ENCODE measurements around the gene ABAT.
A peak's percentile ranks its signal among the peaks of the same experiment; 100 is the strongest.

The ABAT gene

DNA sequence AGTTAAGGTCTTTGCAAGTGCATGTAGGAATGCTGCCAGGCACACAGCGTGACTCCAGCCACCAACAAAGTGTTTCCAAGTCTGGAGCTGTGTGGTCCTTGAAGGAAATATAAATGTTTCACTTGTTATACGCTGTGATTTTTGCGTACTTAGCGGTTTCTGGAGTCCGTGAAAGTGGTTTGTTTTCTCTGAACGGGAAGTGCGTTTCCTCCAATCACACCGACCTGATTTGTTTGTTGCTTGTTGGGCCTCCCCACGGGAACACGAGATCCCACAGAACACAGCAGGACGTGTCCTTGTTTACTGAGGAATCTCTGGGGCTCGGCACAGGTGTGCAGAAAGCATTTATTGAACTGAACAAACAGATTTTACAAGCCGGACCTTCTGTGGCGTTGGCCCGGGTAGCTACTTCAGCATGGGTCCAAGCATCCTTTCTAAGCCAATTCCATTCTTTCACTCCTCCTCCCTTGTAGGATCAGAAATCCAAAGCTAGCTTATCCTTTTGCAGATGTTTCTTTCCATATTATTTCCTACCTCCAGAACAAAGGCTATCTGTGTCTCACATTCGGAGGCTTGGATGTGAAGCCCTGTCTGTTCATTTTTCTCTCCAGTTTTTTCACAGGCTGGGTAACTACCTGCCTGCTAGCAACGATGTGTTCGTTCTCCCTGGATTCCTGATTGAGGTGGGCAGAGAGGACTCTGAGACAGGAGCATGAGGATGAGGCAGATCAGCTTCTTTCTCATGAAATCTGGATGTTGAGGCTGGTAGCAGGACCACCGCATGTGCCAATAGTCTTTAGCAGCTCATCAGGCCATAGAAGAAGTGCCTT is 44.6 kb downstream of the ABAT start:
- DNase-seq, result no peak

DNA sequence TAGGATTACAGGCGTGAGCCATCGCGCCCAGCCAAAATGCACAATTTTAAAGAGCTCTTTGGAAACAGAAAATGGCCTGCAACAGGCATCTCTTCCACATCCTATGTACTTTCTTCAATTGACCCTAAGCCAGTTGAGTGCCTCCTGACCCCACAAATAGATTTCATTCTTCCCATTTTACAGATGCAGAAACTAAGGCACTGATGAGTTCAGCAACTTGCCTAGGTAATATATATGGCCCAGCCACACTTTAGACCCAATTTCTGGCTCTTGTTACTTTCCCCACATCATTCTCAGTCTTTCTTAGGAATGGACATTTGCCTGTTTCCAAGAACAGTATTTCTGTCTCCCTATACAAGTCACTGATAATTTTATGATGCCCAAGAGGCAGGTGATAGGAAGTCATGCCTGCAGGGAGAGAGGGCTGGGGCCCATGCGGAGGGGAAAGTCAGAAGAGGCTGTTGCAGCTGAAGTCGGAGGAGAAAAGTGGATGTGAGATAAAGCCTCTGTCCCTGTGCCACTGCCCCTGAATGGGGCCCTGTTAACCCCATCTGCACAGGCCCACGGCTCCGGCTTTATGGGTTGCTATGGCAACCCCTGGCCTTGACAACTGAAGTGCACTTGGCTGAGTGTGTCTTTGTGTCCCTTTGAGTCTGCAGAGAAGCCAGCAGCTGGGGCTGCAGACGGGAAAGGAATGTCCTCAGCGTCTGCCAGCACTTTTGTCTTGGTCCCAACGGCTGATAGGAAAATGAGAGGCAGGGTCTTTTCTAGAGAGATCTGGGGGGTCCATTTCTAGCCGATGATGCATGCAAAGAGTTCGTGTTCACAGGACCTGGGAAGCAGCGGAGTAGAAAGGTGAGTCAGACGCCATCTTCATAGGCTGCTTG is 45.9 kb downstream of the ABAT start:
- DNase-seq, result no peak

DNA sequence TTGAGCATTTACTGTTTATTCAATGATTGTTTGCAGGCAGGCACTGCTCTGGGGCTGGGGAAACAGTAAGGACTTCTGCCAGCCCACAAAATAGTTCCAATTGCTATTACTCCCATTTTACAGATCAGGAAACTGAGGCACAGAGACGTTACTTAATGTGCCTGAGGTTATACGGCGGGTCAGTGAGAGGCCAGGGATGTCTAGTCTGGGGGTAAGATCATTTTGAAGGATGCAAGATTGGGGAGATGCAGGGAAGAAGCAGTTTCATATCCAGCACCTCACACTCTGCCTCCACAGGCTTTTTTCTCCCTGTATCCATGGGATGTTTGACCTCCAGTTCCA is 46.5 kb downstream of the ABAT start:
- no peak for DNase-seq

DNA sequence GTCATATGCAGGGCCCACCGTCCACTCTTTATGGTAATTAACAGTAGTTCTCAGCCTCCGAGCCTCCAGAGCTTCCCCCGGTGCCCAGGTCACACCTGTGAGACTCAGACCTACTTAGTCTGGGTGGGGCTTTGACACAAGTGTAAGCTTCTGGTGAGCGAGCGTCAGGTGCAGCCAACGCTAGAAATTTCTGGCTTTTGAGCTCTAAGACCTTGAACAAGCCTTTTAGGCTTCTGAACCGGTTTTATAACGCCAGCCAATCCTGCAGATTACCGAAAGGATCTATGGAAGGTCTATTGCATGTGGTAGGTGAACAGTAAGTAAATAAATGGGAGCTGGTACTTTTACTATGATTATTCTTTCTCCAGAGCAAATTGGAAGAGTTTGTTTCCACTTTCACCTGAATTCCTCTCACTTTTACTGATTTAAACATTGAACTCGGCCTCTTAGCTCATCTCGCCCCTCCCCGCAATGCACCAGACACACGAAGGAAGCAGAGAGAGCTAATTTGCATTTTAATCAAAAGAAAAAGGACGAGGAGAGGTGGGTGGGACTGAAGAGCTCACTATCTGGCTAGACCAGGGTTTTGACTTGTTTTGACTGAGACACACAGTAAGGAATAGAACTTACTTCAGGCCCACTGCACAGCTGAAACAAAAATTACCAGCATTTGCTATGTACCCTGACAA is 47.1 kb downstream of the ABAT start:
- no peak for DNase-seq

DNA sequence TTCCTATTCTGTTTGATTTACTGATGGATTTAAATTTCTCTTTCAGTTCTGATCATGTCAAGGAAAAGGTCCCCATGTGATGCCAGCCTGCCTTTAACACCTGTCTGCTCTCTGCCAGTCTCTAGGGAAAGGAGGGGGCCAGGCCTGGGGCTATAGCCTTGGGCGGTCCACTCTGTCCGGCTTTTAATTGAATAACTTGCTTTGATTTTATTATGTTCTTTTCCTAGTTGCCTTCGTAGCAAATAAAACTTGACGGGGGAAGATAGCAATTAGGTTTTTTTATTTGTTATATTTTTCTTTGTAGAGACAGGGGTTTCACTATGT is 47.6 kb downstream of the ABAT start:
- no peak for DNase-seq

DNA sequence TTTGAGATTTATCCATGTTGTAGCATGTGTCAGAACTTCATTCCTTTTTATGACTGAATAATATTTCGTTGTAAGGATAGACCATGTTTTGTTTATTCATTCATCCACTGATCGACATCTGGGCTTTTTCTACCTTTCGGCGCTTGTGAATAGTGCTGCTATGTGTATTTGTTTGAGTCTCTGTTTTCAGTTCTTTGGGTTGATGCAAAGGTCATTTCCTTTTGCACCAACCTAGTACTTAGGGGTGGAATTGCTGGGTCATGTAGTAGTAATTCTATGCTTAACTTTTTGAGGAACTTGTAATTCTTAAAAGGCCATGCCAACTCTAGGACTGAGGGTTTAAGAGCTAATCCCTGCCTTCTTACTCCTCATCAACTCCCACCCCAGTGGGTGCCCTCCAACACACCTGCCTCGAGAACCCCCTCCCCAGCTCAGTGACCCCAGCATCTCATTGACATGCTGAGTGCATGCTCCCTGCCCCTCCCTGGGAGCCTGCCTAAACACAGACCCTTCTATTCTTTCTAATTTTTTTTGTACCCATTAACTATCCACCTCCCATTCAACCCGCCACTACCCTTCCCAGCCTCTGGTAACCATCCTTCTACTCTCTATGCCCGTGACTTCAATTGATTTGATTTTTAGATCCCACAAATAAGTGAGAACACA is 51.2 kb downstream of the ABAT start:
- DNase-seq, result no peak

DNA sequence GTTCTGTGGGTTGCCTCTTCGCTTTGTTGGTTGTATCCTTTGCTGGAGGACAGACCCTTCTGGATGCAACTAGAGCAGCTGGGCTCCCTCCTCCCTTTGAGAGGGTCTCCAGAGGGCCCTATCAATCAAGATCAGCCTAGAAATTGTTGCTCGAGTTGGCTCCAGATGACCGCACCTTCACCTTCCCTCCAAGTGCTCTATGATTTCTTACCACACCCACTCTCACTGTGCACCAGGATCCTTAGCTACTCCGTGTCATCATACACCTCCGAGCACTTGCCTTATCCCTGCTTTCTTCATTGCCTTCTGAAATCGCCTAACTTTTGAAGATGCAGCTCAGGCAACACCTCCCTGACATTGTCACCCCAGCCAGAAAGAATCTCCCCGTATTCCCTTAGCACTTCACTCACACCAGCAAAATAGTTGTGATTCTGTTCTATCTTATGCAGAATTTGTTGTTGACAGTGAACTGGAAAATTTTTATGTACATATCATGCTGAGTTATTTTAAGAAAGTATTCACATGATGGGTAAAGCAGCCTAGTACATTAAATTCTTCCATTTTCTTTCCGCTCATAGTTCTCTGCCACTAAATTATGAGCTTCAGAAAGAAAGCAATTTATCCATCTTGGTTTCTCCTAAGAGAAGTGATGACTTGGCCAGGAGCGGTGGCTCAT is 52.9 kb downstream of the ABAT start:
- no peak for DNase-seq

DNA sequence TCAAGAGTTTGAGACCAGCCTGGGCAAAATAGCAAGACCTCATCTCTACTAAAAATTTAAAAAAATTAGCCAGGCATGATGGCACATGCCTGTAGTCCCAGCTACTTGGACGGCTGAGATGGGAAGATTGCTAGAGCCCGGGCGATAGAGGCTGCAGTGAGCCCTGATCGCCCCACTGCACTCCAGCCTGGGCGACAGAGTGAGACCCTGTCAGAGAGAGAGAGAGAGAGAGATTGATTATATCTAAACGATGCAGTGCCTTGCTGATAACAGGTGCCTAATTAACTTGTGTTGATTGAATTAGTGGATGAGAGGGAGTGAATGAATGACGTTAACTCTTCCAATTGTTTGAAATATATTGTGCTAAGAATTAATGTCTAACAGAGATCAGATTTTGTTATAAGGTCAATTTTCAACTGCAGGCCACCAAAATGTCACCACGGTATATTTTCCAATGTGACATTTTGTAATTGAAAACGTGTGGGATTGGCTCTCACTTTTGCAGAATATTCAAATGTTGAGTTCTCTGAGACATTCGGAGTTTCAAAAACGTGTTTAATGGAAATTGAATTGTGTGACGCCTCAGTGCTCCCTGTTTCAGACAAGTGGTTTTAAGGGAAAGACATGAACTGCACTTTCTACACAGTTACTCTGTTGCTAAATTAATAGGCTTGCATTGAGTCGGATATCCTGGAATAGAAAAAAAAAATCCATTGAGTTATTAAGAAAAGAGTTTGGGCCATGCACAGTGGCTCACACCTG is 53.6 kb downstream of the ABAT start:
- no peak for DNase-seq

DNA sequence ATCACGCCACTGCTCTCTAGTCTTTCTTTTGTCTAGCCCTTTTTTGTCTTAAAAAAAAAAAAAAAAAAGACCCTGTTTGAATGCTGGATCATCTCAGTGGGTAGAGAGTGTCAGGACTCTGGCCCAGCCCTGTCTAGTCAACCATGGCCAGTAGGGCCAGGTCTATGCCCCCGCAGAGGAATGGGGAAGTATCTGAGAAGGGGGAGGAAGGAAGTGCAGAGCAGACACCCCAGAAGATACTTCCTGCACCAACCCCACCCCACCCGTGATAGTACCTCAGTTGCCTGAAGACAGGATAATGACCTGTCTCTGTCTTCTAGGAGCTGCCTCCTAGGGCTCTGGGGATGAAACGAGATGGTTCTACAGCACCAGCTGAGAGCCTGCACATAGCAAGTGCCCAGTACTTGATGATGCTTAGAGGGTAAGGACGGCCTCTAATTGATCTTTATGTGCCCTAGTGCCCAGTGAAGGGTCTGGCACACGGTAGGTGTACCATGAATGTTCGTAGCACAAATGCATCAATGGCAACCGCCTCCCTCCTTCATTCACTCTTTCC is 55.4 kb downstream of the ABAT start:
- peak; percentile 6 to 44 for DNase-seq

DNA sequence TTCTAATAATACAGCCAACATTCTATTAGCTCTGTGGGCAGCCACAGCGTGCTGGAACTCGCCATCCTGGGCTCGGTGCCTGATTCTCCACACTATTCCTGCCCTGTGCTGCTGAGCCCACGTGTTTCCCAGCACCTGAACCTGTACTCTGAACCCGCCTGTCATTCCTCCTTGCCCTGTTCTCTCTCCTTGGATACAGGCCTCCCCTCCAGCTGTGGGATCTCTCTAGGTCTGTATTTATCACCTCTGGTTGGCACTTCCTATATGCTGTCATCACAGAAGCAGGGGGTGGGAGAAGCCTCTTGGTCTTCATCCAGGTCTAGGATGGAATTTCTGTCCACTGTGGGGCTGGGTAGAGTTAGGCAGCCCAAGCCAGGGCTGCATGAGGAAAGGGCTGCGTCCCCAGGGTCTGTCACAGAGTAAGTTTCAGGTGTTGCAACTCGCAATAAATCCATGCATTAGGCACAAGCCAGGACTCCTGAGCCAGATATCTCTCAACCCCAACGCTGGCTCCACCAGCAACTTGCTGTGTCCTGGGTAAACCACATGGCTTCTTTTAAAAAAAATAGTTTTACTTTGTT is 56.0 kb downstream of the ABAT start:
- no peak for DNase-seq

DNA sequence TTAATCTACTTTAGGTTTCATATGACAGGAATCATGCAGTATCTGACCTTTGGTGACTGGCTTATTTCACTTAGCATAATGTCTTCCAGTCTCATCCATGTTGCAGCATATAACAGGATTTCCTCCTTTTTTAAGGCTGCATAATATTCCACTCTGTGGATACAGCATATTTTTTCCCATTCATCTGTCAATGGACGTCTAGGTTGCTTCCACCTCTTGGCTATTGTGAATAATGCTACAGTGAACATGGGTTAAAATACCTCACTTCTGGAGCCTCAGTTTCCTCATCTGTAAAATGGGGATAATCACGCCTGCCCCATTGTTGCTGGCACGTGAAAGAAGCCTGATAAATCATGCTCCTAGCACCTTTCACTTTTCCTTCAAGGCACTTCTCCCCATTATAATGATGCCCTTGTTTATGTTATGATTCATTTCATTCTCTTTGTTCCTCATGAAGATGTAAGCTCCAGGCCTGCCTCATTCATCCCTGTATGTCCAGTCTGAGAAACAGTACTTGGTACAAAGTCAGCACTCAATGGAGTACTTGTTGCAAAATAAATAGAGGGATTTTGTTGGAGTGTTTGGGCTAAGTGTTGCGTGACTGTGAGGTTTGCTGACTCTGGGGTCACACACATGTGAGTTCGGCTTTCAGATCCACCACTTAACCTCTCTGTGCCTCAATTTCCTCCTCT is 59.6 kb downstream of the ABAT start:
- DNase-seq, result no peak

DNA sequence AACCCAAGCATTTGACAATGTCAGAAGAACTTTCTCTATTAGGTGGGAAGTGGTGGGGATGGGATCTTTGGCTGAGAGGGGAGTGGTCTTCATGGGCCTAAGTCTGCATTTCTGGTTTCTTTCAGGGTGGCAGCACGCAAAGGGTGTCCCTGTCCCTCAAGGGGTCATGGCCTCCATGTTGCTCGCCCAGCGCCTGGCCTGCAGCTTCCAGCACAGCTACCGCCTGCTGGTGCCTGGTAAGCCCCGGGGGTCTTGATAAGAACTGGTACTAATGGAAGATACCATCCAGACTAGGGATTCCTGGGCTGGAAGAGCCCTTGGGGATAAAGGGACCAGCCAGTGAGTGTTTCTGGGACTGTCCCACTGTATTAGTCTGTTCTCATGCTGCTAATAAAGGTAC is 61.2 kb downstream of the ABAT start:
- no peak for DNase-seq

DNA sequence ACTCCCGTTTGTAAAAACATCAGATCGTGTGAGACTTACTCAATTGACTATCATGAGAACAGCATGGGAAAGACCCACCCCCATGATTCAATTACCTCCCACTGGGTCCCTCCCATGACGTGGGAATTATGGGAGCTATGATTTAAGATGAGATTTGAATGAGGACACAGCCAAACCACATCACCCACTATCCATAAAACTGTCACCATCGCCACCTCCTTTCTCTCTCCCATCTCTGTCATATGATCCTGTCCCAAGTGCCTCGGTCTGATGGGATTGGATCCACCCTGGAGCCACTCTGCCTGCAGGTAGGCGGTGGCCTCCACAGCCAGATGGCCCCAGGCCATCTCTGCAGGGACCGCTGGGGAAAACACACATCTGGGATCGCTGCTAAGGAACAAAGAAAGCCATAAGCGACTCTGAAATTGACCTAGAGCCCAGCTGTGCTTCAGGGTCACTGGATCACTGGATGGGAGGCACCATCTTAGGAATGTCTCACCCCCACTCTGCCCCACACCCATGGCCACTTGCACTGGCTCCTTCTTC is 61.8 kb downstream of the ABAT start:
- DNase-seq, result no peak

DNA sequence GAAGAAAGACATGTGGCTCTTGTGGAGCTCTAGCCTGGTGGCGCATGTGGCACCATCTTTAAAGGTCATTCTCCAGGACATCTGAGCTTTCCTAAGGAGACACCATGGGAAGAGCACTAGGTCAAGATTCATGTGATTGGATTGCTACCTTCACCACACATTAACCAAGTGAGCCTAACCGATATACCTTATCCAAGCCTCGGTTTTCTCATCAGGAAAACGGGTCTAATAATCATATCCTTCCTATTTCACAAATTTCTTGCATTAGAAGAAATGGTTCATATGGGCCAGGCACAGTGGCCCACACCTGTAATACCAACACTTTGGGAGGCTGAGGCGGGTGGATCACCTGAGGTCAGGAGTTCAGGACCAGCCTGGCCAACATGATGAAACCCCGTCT is 64.7 kb downstream of the ABAT start:
- DNase-seq, result no peak

DNA sequence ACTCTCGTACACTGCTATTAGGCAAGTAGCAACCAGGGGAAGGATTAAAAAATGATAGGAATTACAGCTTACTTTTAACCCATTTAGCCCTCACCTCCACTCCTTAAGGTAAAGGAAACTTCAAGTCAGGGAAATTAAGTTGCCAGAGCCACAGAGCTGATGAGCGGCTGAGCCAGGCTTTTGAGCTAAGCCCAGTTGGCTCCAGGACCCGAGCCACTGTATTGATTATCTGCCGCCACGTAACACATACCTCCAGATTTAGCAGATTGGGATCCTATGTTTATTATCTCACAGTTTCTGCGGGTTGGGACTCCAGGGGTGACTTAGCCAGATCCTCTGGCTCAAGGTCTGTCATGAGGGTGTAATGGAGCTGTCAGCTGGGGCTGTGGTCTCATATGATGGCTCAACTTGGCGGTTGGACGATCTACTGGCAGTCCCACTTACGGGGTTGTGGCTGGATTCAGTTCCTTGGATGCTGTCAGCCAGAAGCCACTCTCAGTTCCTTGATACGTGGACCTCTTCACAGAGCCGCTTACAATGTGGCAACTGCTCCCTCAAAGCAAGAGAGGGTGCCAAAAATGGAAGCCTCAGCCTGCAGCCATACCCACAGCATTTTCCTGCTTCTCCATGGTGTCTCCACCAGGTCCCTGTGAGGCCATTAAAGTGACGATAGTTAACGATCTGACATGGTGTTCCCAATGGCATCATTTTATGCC is 65.7 kb downstream of the ABAT start:
- no peak for DNase-seq

DNA sequence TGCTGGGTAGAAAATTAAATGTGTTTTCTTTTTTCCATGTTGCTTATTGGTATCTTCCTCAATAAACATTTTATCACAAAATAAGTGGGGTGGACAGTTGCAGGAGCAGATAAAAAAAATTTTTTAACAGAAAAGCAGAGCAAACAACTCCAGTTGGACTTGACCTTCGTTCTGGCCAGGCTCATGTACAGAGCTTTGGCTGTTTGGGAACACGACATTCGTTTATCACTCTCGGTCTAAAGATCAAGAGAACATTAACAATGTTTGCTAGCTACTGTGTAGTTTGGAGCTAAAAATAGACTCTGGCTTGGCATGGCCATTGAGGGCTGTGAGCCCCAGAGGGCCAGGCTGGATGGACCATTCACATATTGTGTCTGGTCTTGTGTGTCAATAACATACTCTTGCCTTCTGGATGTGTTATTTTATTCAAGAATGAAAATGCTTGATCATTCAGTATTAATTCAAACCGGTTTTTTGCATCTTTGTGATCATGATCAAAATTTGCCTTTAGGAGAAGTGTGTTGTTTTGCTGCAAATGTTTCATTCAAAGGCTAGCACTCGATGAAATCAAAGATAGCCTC is 66.4 kb downstream of the ABAT start:
- no peak for DNase-seq

DNA sequence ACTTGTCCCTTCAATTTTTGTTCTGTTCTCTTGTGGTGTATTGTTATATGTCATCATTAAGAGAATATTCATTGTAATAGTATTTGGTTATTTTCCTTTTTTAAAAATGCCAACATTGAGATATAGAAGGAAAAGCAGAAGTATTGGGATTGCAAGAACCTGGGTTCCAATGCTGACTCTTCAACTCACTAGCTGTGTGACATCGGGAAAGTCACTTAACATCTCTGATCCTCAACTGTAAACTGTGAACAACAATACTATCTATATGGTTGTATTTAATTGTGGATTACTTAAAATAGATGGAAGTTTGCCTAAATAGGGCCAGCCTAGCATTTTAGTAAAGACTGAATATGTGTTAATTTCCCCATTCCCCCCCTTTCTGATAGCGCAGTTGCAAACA is 67.2 kb downstream of the ABAT start:
- no peak for DNase-seq

DNA sequence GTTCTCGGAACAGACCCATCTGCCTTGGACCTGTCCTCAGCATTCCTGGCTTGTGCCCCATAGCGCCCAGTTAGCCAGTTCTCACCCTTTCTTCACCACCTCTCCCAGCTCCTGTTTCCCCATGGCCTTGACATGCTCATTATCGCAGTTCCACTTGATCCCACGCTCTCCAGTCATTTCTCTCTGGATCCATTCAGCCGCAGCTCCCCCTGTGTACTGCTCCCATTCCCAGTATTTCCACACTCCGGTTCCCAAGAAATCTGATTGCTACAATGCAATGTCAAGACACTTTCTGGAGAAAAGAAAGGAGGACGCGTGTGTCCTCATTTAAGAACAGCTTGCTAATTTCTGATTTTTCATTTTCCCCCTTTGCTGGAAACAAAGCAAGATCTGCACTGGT is 67.7 kb downstream of the ABAT start:
- DNase-seq, result no peak

DNA sequence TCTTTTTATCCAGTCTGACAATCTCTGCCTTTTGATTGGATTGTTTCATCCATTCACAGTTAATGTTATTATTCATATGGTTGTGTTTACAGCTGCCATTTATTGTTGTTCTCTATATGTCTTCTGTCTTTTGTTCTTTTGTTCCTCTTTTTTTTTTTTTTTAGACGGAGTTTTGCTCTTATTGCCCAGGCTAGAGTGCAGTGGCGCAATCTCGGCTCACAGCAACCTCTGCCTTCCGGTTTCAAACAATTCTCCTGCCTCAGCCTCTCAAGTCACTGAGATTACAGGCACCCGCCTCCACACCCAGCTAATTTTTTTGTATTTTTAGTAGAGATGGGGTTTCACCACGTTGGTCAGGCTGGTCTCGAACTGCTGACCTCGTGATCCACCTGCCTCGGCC is 74.5 kb downstream of the ABAT start:
- peak in 1 of 2 donors; percentile 13 for DNase-seq
